Ascending aorta (tissue), 2 donors: ENCODE measurements around the gene TMEM39B. TPM values are rescaled to one million over a fixed set of nuclear protein-coding genes. Genes with fewer than 3 reads are reported as not detected.

Source experiments
- DNase-seq, 2 donors: peaks; one replicate each; pipeline ENCODE4 v3.0.0-alpha.2; 2019; ENCODE audit warnings: low spot score in 2 of 2
- H3K27ac ChIP-seq, 2 donors: fragments of 200-600 bp; sonication (generic); one replicate each; pipeline ENCODE4 v1.5.1; 2016 to 2017; ENCODE audit warnings: mild to moderate bottlenecking in 1 of 2
- H3K27me3 ChIP-seq: fragments of 200-600 bp; sonication (generic); one replicate; pipeline ENCODE4 v1.5.1; 2017
- H3K36me3 ChIP-seq, 2 donors: fragments of 200-600 bp; sonication (generic); one replicate each; pipeline ENCODE4 v1.5.1; 2016
- H3K4me1 ChIP-seq, 2 donors: fragments of 200-600 bp; sonication (generic); one replicate each; pipeline ENCODE4 v1.5.1; 2016 to 2017; ENCODE audit warnings: mild to moderate bottlenecking in 1 of 2
- H3K4me3 ChIP-seq, 2 donors: fragments of 200-600 bp; sonication (generic); one replicate each; pipeline ENCODE4 v1.5.1; 2016 to 2017; ENCODE audit warnings: mild to moderate bottlenecking in 1 of 2
- H3K9me3 ChIP-seq, 2 donors: fragments of 200-600 bp; sonication (generic); one replicate each; pipeline ENCODE4 v1.5.1; 2016
- intact Hi-C: fragments of 100-400 bp; cut with DNase I; formaldehyde crosslinking; loops from one replicate; pipeline ENCODE4 v1.15.1; 2023
- total RNA-seq: library from RNA; depleted of rRNA; stranded (reverse); fragments of >200 nt; gene quantifications from one replicate; pipeline ENCODE4 v1.1.0, GENCODE V29; 2016
- TF ChIP-seq, protein P1 (sequence below), 3 experiments: fragments of 200-600 bp in 2 of 3; fragments of 450-650 bp in 1 of 3; sonication (generic) in 2 of 3; IDR thresholded peaks; one replicate each; pipeline ENCODE4 v1.5.1; 2016 to 2019; ENCODE audit warnings: antibody characterized with exemption in 3 of 3, mild to moderate bottlenecking in 1 of 3, moderate library complexity in 1 of 3

The TMEM39B gene
- total RNA-seq, 1 donor from 2014 or later: 2.6 TPM

DNA sequence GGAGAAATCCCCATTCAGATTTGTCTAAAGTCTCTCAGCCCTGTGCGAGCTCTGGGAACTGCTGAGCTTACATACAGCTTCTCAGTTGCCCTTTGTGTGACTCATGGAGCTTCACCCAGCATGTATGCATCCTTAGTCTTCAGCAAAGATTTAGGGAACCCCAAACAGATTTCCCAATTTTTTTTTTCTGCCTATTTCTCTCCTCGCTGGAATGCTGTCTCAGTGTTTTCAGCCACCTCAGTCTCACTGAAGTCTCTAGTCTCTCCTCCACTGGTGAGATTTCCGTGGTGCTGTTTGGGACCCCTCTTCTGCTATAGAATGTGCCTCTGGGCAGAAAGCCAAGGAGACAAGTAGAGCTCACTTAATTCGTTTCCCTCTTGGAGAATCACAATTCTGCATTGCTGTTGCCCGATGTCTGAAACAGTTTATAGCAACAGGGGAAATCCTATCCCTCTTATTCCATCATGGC is 78.6 kb downstream of the TMEM39B start:
- H3K27ac ChIP-seq: no peak overlapping the region
- intact Hi-C loops: no loop called here
- H3K4me1 ChIP-seq: peaks cover 0 to 2% of the 10 kb centered on the region in 2 donors
- H3K36me3 ChIP-seq: peaks cover 20 to 23% of the 10 kb centered on the region in 2 donors
- H3K27me3 ChIP-seq: no peaks in the 10 kb centered on the region
- no peak for DNase-seq
- H3K4me3 ChIP-seq: no peak overlapping the region
- H3K9me3 ChIP-seq: peaks cover 4 to 6% of the 10 kb centered on the region in 2 donors
- TF ChIP-seq, protein P1, sequence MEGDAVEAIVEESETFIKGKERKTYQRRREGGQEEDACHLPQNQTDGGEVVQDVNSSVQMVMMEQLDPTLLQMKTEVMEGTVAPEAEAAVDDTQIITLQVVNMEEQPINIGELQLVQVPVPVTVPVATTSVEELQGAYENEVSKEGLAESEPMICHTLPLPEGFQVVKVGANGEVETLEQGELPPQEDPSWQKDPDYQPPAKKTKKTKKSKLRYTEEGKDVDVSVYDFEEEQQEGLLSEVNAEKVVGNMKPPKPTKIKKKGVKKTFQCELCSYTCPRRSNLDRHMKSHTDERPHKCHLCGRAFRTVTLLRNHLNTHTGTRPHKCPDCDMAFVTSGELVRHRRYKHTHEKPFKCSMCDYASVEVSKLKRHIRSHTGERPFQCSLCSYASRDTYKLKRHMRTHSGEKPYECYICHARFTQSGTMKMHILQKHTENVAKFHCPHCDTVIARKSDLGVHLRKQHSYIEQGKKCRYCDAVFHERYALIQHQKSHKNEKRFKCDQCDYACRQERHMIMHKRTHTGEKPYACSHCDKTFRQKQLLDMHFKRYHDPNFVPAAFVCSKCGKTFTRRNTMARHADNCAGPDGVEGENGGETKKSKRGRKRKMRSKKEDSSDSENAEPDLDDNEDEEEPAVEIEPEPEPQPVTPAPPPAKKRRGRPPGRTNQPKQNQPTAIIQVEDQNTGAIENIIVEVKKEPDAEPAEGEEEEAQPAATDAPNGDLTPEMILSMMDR (IDR thresholded peaks at IDR 0.05): no peak

Other genes with a start within 250 kb of the TMEM39B start
- gene PTP4A2, start 134.6 kb upstream of the TMEM39B start, total RNA-seq: 174 TPM
- gene KHDRBS1, start 59.1 kb upstream of the TMEM39B start, total RNA-seq: 120 TPM
- 26.1 TPM for gene KPNA6, start 35.1 kb downstream of the TMEM39B start, total RNA-seq
- 83.8 TPM for gene TXLNA, start 106.7 kb downstream of the TMEM39B start, total RNA-seq
- 29.1 TPM for gene CCDC28B, start 127.7 kb downstream of the TMEM39B start, total RNA-seq
- gene IQCC, start 132.7 kb downstream of the TMEM39B start, total RNA-seq: not detected
- not detected for gene DCDC2B, start 136.2 kb downstream of the TMEM39B start, total RNA-seq
- gene TMEM234, start 149.4 kb downstream of the TMEM39B start, total RNA-seq: 4.0 TPM
- gene EIF3I, start 149.5 kb downstream of the TMEM39B start, total RNA-seq: 234 TPM
- 26.1 TPM for gene FAM167B, start 174.3 kb downstream of the TMEM39B start, total RNA-seq
- gene LCK, start 178.3 kb downstream of the TMEM39B start, total RNA-seq: not detected
- gene HDAC1, start 219.1 kb downstream of the TMEM39B start, total RNA-seq: 75.0 TPM